ENCODE data around the gene TCAP.

- TF ChIP-seq CTCF (IDR thresholded peaks at IDR 0.05; ENCODE audit: insufficient read depth, low read length, poor library complexity, severe bottlenecking) = no peak
- TF ChIP-seq EZH2phosphoT487 (conservative IDR thresholded peaks at IDR 0.05; ENCODE audit: low read length) = no peak
These were observed 18.3 kb downstream of the TCAP start for GRCh38 chr17:39683295-39683939.

All from SU-DHL-6 (cell line).